Caco-2 (cell line): ENCODE results near the gene USP13. TPM values are rescaled to one million over a fixed set of nuclear protein-coding genes. Genes with fewer than 3 reads are reported as not detected.

Source experiments
- BruUV-seq: library from RNA; stranded (reverse); fragments of 400-500 nt; replicated peaks from 2 replicates; lab custom pipeline; 2021; lab: Mats Ljungman, UMichigan
- CTCF ChIA-PET: fragments of 300-600 bp; sonication (Branson Sonifier 250); formaldehyde crosslinking; loops from one replicate; lab custom pipeline; 2022; ENCODE audit warnings: antibody characterized with exemption; lab: Charles Lee
- POLR2A ChIA-PET: fragments of 300-600 bp; sonication (Branson Sonifier 250); formaldehyde crosslinking; loops from one replicate; lab custom pipeline; 2022; ENCODE audit warnings: antibody characterized with exemption; lab: Charles Lee
- DNase-seq, 2 experiments: peaks; one replicate each; pipeline versions ENCODE4 v3.0.0 to v3.0.0-alpha.2; 2020 to 2022
- H3K27me3 ChIP-seq: replicated peaks from 2 replicates; pipeline ENCODE4 v1.6.0; 2011; ENCODE audit warnings: low read length; ENCODE audit not compliant: control insufficient read depth, insufficient read depth
- H3K36me3 ChIP-seq: 2 replicates; pipeline ENCODE4 v1.5.1; 2011; ENCODE audit warnings: low read length; ENCODE audit not compliant: control insufficient read depth, insufficient read depth
- H3K4me1 ChIP-seq: fragments of 250-450 bp; sonication (Bioruptor Pico); 2 replicates; pipeline ENCODE4 v1.5.1; 2020; ENCODE audit warnings: mild to moderate bottlenecking
- H3K4me3 ChIP-seq: 2 replicates; pipeline ENCODE4 v1.5.1; 2011; ENCODE audit warnings: low read depth, mild to moderate bottlenecking, control low read depth, low read length
- H3K9me3 ChIP-seq: fragments of 250-450 bp; sonication (Bioruptor Pico); 2 replicates; pipeline ENCODE4 v1.5.1; 2020; ENCODE audit warnings: mild to moderate bottlenecking, moderate library complexity
- H3K27ac Mint-ChIP-seq: one replicate; pipeline ENCODE4 v1.8.0; 2022; ENCODE audit warnings: mixed read lengths; ENCODE audit not compliant: unreplicated experiment
- H3K27me3 Mint-ChIP-seq: one replicate; pipeline ENCODE4 v1.8.0; 2022; ENCODE audit warnings: mixed read lengths; ENCODE audit not compliant: insufficient read depth, unreplicated experiment
- H3K36me3 Mint-ChIP-seq: one replicate; pipeline ENCODE4 v1.8.0; 2022; ENCODE audit warnings: mild to moderate bottlenecking, mixed read lengths; ENCODE audit not compliant: insufficient read depth, unreplicated experiment
- H3K4me1 Mint-ChIP-seq: one replicate; pipeline ENCODE4 v1.8.0; 2022; ENCODE audit warnings: low read depth, mixed read lengths; ENCODE audit not compliant: unreplicated experiment
- H3K4me3 Mint-ChIP-seq: one replicate; pipeline ENCODE4 v1.8.0; 2022; ENCODE audit warnings: mild to moderate bottlenecking, moderate library complexity, mixed read lengths; ENCODE audit not compliant: unreplicated experiment
- H3K9me3 Mint-ChIP-seq: one replicate; pipeline ENCODE4 v1.8.0; 2022; ENCODE audit warnings: mixed read lengths; ENCODE audit not compliant: unreplicated experiment
- CTCF ChIP-seq, 2 experiments: fragments of 200-600 bp in 1 of 2; IDR thresholded peaks; 1 replicate in 1 of 2; 2 replicates in 1 of 2; pipeline versions ENCODE4 v1.5.1 to v1.8.0; 2011 to 2022; ENCODE audit warnings: antibody characterized with exemption in 1 of 2, control low read depth in 1 of 2, inconsistent platforms in 1 of 2, low read depth in 1 of 2, low read length in 1 of 2, mild to moderate bottlenecking in 1 of 2, moderate library complexity in 1 of 2; ENCODE audit not compliant: insufficient read depth in 1 of 2, severe bottlenecking in 1 of 2, unreplicated experiment in 1 of 2
- intact Hi-C: fragments of 100-400 bp; cut with micrococcal nuclease; formaldehyde crosslinking; loops from one replicate; pipeline ENCODE4 v1.10.0; 2022; ENCODE audit not compliant: unreplicated experiment
- total RNA-seq: library from RNA; stranded (reverse); gene quantifications from 2 replicates; pipeline ENCODE4 v1.2.3, GENCODE V29; 2022

The USP13 gene
- total RNA-seq, 1 experiment from 2014 or later, result 16.2 TPM

- Histone ChIP-seq H3K4me3 (no peak overlapping the region), H3K9me3 (no peaks in the 10 kb centered on the region), H3K27me3 (no peaks in the 10 kb centered on the region), H3K4me1 (peaks cover 8% of the 10 kb centered on the region), H3K36me3 (no peaks in the 10 kb centered on the region; the same call in 1 of the 2 replicates)
- no peak for DNase-seq
- Mint-ChIP-seq H3K27me3 (no peaks in the 10 kb centered on the region), H3K4me3 (no peak overlapping the region), H3K27ac (no peak overlapping the region), H3K4me1 (peaks cover 5% of the 10 kb centered on the region), H3K9me3 (no peaks in the 10 kb centered on the region), H3K36me3 (no peaks in the 10 kb centered on the region)
- no TSS peak for BruUV-seq
- no peak for TF ChIP-seq CTCF (IDR thresholded peaks at IDR 0.05; ENCODE audit: insufficient read depth in 1 of 2, low read depth in 1 of 2, low read length in 1 of 2, severe bottlenecking in 1 of 2, unreplicated experiment in 1 of 2)
- POLR2A ChIA-PET, result no interaction called here
- CTCF ChIA-PET, result no interaction called here
- intact Hi-C loops, result no loop called here
Observed at GRCh38 chr3:179687967-179688535, 35.2 kb downstream of the USP13 start.

- TF ChIP-seq CTCF (IDR thresholded peaks at IDR 0.05; ENCODE audit: insufficient read depth in 1 of 2, low read depth in 1 of 2, low read length in 1 of 2, severe bottlenecking in 1 of 2, unreplicated experiment in 1 of 2), result no peak
- Mint-ChIP-seq H3K36me3 (no peaks in the 10 kb centered on the region), H3K4me3 (no peak overlapping the region), H3K27me3 (no peaks in the 10 kb centered on the region), H3K4me1 (no peaks in the 10 kb centered on the region), H3K27ac (no peak overlapping the region), H3K9me3 (no peaks in the 10 kb centered on the region)
- ChIA-PET POLR2A (no interaction called here), CTCF (no interaction called here)
- Histone ChIP-seq H3K36me3 (no peaks in the 10 kb centered on the region; the same call in 1 of the 2 replicates), H3K27me3 (no peaks in the 10 kb centered on the region), H3K4me3 (no peak overlapping the region), H3K9me3 (no peaks in the 10 kb centered on the region), H3K4me1 (peaks cover 4% of the 10 kb centered on the region)
- DNase-seq, result no peak
- intact Hi-C loops, result no loop called here
- BruUV-seq, result no TSS peak
Observed at GRCh38 chr3:179688850-179689249, 36.0 kb downstream of the USP13 start.

GRCh38 chr3:179694731-179695130 is 41.9 kb downstream of the USP13 start:
- H3K9me3 ChIP-seq, result no peaks in the 10 kb centered on the region

More at GRCh38 chr3:179694731-179695130, 41.9 kb downstream of the USP13 start:
- Histone ChIP-seq H3K4me1 (no peaks in the 10 kb centered on the region), H3K27me3 (no peaks in the 10 kb centered on the region), H3K36me3 (no peaks in the 10 kb centered on the region; the same call in 1 of the 2 replicates), H3K4me3 (no peak overlapping the region)
- ChIA-PET POLR2A (no interaction called here), CTCF (no interaction called here)
- no peak for DNase-seq
- Mint-ChIP-seq H3K4me1 (no peaks in the 10 kb centered on the region), H3K4me3 (no peak overlapping the region), H3K27me3 (no peaks in the 10 kb centered on the region), H3K36me3 (peaks cover 6% of the 10 kb centered on the region), H3K9me3 (no peaks in the 10 kb centered on the region), H3K27ac (no peak overlapping the region)
- no peak for TF ChIP-seq CTCF (IDR thresholded peaks at IDR 0.05; ENCODE audit: insufficient read depth in 1 of 2, low read depth in 1 of 2, low read length in 1 of 2, severe bottlenecking in 1 of 2, unreplicated experiment in 1 of 2)
- intact Hi-C loops, result no loop called here
- BruUV-seq, result no TSS peak
